Thyroid gland (tissue), 4 donors: ENCODE measurements around the gene NDUFS6.

Experiments used
- CTCF ChIP-seq, 6 experiments: fragments of 200-600 bp in 3 of 6; fragments of 450-650 bp in 3 of 6; sonication (generic) in 3 of 6; IDR thresholded peaks; one replicate each; pipeline ENCODE4 v1.5.1; 2016 to 2019; ENCODE audit warnings: antibody characterized with exemption in 6 of 6, mild to moderate bottlenecking in 2 of 6, inconsistent platforms in 1 of 6, moderate library complexity in 1 of 6
- POLR2A ChIP-seq, 2 donors: fragments of 450-650 bp; IDR thresholded peaks; one replicate each; pipeline ENCODE4 v1.6.1; 2017; ENCODE audit warnings: antibody characterized with exemption in 2 of 2, mild to moderate bottlenecking in 2 of 2, moderate library complexity in 1 of 2

- TF ChIP-seq CTCF (IDR thresholded peaks at IDR 0.05) (no peak), POLR2A (IDR thresholded peaks at IDR 0.05) (no peak)
Observed at GRCh38 chr5:1797103-1797800, 4.0 kb upstream of the NDUFS6 start.
